Measurements from ENCODE around the gene TAOK2.

The TAOK2 gene

DNA sequence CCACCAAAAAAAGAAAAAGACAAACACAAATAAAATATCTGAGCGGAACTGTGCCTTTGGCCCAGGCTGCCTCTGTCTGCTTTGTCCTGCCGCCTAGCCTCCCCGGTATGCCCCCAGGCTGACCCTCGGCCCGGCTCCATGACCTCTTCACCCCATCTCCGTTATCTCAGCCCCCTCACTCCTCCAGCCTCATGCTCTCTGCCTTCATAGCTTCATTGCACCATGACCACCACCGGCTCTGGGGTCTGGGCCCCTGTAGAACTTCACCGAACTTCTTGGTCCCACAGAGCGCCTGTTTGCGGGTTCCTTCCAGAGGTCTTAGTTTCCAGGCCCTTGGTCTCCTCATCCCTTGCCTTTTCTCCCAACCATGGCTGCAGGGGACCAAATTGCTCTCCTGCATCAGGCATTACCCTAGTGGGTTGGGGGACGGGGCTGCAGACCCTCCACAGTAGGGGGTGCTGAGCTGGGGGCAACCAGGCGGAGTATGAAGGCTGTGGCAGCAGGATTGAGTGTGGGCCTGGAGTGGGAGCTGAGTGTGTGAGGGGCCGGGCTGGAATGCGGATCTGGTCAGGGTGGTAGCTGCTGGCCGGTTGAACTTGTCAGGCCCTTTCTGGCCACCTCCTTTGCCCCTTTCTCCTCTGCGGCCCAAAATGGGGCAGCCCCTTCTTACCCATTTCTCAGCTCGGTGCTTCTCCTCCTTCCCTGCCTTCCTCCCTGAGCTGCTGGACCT is 14.8 kb downstream of the TAOK2 start:
- no peak for DNase-seq

DNA sequence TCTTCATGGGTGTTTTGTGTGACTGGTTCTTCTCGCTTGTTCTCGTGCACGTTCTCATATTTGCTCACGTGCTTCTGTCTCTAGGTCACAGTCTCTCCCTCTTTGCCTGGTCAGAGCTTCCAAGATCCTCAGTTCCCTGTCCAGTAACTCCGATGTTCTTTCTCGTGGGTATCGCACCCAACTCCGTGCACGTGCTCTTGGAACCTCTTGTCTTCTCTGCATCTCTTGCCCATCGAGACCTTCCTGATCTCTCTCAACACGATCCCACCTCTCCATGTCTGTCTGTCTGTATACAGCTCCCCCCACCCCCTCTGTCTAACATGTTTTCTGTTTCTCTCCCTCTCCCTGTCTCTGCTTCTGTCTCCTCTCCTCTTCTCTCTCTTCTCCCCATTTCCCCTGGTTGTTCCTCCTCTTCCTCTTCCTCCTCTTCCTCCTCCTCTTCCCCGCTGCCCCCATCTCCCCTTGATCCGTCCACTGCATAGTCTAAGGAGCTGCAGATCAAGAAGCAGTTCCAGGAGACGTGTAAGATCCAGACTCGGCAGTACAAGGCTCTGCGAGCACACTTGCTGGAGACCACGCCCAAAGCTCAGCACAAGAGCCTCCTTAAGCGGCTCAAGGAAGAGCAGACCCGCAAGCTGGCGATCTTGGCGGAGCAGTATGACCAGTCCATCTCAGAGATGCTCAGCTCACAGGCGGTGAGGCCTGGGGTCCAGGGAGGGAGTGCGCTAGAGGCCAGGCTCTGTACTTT is 15.6 kb downstream of the TAOK2 start:
- DNase-seq = no peak

DNA sequence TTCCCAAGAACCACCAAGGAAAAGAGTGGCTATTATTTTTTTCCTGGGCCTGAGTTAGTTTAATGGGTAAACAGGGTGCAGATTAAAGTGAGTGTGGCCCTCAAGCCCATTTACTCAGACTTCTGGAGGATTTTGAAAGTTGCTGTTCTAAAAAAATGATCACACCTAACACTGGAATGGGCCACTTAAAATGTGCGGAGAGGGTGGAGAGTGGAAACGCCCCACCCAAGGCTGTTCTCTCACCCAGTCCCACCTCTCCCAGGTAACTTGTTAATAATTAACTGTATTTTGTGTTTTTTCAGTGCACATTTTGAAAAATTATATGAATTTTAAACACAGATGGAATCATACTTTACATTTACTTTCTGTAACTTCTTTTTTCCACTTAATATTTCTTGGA is 16.4 kb downstream of the TAOK2 start:
- DNase-seq = no peak

DNA sequence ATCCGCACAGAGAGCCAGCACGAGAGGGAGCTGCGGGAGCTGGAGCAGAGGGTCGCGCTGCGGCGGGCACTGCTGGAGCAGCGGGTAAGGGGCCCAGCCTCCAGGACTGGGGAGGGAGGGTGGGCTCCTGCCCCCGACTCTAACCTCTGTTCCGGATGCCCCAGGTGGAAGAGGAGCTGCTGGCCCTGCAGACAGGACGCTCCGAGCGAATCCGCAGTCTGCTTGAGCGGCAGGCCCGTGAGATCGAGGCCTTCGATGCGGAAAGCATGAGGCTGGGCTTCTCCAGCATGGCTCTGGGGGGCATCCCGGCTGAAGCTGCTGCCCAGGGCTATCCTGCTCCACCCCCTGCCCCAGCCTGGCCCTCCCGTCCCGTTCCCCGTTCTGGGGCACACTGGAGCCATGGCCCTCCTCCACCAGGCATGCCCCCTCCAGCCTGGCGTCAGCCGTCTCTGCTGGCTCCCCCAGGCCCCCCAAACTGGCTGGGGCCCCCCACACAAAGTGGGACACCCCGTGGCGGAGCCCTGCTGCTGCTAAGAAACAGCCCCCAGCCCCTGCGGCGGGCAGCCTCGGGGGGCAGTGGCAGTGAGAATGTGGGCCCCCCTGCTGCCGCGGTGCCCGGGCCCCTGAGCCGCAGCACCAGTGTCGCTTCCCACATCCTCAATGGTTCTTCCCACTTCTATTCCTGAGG is 17.4 kb downstream of the TAOK2 start:
- DNase-seq = no peak

DNA sequence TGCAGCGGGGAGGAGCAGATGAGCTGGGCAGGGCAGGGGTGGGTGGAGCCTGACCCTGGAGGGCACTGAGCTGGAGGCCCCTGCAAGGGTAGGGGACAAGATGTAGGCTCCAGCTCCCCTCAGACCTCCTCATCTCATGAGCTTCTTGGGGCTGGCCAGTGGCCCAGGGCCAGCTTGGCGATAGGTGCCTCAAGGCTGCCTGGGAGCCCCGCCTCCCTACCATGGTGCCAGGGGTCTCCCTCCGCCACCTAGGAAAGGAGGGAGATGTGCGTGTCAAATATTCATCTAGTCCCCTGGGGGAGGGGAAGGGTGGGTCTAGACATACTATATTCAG is 17.9 kb downstream of the TAOK2 start:
- DNase-seq = no peak

DNA sequence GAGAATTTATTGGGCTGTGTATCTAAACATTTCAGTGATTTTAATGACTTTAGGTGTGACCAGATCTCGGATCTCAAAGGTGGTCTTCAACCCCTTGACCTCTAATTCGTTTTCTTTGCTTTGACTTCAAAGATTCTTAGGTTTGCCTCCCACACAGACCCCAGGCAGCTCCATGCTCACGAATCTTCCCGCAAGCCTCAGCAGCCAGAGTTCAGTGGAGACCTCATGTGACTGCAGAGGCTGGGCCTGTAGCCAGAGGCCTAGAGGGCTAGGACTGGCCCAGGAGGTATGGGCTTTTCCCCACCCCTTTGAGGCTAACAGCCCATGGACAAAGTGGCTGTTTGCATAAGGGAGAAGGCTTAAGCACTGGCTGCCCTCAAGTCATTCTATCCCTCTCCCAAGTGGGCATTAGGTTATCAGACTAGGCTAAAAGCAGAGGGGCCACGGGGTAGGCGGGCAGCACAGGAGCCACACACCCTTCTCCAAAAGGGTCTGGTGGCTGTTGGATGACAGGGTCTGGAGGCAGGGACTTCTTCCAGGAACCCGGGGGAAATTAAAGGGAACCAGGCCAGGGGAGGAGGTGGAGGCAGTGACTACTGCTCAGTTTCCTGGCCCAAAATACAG is 18.8 kb downstream of the TAOK2 start:
- DNase-seq = no peak

DNA sequence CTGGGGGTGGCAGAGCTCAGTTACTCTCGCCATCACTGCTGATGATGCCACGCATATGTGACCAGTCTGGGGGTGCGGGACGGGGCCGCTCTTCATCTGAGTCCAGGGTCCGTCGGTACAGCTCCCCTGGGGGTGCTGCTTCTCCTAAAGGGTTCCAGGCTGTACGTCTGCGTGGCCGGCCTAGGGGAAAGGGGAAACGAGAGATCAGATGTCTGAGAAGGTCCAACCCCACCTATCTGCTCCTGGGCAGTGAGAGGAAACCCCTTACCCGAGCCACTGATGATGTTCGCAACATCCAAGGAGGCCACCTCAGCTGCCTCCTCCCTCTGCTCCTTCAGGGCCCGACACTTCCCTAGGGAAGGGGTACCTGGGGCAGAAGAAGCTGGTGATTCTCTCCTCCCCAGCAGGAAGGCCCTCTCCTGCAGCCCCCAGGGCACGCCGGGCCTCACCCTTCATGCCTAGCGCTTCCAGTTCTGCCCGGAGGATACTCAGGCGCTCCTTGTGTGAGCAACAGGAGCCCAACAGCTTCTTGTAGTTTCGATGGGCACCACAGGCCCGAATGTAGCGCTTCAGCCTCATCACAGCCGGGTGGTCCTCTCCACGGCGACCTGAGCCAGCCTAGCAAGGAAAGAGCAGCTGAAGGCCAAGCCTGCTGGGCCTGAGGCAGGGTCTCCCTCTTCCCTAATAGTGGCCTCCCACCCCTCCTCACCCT is 19.7 kb downstream of the TAOK2 start:
- DNase-seq = no peak

DNA sequence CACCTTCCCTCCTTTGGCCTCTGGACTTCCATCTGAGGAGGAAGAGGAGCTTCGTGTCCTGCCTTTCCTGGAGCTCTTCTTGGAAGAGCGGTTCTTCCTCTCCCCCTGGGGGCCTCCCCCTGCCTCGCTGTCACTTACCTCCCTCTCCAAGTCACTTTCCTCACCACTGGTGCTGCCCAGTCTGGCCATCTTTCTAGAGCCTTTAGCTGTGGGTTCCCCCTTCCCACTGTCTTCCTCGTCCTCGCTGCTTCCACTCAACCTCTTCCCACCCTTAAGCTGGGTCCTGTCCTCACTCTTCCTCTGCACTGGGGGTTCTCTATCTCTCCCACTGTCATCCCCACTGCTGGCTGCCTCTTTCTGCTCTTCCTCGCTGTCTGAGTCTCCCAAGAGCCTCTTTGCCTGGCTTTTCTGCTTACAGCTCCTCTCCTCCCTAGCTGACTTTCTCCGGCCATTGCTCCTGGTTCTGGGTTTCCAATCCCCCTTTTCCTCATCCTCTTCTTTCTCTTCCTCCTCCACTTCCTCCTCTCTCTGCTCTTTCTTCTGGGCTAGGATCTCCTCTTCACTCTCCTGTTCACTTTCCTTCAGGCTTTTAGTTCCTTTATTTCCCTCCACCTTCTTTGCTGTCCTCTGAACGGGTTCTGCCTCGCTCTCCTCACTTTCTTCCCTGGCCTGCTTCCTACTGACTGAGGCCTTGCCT is 20.4 kb downstream of the TAOK2 start:
- DNase-seq = no peak

DNA sequence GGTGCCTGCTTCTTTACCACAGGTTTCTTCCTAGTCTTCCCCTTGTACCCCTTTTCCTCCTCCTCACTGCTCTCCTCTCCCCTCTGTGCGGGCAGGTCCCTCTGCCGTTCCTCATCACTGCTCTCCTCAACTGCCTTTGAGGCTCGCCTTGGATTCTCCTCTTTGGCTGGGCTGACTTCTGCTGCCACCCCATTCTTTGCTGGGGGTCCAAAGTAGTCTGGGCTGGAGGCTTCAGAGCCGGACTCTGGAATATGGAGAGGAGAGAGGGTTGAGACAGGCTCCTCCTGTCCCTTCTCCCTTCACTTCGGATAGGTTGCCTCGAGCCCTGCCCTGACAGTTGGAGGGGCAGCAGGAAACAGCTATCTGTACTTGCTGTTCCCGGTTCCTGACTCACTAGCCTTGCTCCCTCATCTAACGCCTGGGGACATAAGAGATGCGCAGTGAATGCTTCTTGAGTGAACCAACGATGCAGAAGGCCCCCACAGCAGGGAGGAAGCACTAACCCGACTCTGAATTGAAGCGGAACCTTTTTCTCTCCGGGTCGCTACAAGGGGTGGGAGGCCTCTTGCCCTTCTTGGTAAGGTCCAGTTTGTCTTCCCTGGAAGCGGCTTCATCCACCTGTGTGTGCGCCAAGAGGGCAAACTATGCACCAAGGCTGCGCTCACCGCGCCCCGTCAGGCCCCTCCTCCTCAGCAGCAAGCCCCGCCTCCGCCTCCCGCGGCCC is 21.1 kb downstream of the TAOK2 start:
- DNase-seq = peak; percentile 78 to 86

DNA sequence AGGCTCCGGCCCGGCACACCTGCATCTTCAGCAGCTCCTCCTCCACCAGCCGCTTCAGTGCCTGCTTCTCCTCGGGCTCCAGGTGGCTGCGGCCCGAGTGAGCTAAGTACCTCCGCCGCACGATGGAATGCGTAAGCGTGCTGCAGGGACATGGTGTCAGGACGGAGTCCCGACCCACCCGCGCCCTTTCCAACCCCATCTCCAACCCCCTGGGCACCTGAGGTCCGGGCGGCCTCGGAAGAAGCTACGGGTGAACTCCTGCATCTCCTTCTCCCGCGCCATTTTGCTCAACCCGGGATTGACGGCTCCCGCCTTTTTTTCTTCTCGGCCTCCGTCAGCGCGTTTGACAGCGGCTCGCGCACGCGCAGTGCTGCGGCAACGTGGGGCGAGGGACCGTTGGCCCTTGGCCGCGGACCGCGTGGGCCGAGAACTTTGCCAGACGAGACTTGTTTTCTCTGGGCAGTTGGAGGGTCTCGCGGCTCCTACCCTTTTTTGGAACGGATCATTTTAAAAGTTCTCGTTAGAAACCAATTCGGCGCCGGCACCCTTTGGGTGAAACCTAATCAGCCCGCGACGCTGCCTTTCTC is 21.7 kb downstream of the TAOK2 start, which contains the start of gene HIRIP3:
Gene HIRIP3, minus strand, starts transcription at position 294 of the 587 bp plus-strand sequence. Its CDS starts 12 bp downstream, at position 282.
- DNase-seq = peak; percentile 87 to 90

DNA sequence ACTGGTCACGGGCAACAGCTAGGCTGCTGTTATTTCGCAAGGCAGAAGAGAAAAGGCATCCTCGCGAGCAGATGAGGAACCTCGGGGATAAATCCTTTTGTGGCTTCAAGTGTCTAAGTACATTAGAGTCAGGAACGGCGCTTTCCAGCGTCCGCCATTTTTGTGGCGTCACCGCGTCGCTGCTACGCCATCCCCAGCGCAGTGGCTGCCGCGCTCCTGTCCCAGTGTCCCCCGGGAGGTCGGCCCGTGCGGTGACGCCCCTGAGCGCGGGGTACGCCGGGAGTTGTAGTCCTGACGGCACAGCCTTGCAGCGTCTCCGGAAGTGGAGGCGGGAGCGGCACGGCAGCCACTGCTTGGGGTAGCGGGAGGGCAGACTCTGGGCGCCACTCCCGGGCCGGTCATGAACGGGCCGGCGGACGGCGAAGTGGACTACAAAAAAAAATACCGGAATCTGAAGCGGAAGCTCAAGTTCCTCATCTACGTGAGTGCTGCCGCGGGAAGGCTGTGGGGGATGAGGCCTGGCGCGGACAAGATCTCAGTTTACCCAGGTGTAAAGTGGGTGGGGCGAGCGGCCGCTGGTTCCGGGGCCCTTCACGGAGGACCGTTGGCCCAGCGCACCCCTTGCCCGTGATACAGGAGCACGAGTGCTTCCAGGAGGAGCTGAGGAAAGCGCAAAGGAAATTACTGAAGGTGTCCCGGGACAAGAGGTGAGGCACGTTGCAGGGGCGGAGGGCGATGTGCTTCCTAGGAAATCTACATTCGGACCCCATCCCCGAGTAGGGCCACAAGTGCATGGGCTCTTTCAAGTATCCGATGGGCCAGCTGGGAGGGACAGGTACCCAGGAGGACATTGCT is 22.5 kb downstream of the TAOK2 start, which contains the start of gene INO80E:
Gene INO80E, plus strand, starts transcription at position 331 of the 855 bp plus-strand sequence. Its CDS starts 70 bp downstream, at position 401.
- peak; percentile 99 for DNase-seq

DNA sequence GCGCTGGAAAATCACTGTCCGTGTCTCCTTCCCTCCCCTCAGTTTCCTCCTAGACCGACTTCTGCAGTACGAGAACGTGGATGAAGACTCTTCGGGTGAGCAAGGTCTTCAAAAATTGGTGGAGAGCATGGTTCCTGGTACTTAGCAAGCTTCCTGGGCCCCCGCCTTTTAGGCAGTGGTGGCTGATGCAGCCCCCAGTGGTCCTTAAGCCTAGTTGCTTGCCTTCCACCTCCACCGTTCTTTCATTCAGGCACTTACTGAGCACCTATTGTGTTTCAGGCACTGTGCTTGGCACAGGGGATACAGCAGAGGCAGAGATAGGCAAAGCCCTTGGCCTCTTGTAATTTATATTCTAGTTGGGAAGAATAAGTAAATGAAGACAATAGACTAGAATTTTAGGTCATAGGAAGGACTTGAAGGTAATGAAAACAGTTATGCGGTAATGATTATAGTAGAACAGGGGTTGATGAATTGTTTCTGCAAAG is 23.1 kb downstream of the TAOK2 start:
- no peak for DNase-seq

DNA sequence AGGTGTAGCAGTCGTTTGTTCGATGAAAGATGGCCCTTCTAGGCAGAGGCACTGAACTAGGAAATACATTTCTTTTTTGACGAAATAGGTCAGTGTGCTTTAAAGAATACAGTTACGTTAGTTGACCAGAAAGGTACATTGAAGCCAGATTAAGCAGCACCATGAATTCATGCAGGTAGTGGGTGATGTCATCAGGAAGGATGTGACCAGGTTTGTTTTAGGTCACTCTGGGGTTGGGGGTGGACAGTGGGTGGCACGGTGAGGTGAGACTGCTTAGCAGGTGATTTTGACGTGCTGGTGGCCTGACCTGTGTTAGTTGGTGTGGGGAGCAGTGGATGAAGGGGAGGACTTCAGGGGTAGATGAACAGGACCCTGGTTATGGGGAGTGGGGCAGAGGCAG is 25.9 kb downstream of the TAOK2 start:
- no peak for DNase-seq

DNA sequence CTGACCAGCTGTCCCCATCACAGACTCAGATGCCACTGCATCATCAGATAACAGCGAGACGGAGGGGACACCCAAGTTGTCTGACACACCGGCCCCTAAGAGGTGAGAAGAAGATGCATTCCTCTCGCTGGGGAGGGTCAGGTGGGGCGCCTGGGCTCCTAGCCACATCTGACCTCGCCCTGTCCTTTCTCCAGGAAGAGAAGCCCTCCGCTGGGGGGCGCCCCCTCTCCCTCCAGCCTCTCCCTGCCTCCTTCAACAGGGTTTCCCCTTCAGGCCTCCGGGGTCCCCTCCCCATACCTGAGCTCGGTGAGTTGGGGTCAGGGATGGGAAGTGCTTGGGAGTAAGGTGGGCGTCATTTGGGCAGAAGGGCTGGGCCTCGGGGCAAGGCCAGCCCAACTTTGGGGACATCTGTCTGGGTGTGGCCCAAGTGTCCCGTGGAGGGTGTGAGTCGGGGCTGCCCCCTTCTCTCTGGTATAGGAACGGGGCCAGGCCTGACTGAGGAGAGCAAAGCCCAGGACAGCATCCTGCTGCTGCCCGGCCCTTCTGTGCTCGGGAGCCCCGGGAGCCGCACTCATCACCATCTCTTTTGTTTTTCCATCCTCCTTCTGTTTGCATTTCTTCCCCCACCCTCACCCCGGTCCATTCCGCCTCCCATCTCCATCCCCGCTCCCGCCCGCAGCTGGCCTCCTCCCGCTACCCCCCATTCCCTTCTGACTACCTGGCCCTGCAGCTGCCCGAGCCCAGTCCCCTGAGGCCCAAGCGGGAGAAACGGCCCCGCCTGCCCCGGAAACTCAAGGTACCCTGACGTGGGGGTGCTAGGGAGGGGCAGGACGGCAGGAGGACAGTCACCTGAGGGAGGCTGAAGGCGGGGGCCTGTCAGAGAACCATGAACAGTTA is 27.3 kb downstream of the TAOK2 start:
- no peak for DNase-seq

DNA sequence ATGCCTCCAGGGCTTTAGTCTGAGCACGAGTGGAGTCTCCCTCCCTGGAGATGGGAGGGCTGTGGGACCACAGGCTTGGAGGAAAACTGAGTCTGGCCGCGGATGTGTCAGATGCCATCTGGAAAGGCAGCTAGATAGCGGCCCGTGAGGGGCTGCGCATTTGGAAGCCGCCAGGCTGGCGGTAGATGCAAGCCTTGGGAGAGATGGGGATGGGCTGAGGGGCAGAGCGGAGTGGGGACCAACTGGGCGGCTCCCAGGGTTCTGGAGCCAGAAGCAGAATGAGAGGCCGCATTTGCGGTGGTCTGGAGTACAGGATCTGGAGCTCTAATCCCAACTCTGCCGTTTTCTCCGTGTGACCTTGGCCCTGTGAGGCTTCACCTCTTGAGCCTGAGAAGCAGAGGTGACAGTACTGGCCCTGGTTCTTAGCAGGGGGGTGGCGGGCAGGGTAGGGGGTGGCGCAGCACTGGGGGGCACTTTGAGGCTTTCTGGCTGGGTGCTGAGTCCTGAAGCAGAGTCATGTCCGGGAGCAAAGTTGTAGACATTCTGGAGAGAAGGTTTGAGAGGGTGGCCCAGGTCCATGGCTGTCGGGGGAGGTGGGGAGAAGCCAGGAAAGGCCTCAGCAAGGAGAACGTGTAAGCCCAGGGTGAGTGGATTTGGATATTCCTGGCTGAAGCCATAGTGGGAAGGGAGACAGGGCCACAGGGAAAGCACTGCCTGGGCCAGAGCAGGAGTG is 29.1 kb downstream of the TAOK2 start:
- DNase-seq = no peak

DNA sequence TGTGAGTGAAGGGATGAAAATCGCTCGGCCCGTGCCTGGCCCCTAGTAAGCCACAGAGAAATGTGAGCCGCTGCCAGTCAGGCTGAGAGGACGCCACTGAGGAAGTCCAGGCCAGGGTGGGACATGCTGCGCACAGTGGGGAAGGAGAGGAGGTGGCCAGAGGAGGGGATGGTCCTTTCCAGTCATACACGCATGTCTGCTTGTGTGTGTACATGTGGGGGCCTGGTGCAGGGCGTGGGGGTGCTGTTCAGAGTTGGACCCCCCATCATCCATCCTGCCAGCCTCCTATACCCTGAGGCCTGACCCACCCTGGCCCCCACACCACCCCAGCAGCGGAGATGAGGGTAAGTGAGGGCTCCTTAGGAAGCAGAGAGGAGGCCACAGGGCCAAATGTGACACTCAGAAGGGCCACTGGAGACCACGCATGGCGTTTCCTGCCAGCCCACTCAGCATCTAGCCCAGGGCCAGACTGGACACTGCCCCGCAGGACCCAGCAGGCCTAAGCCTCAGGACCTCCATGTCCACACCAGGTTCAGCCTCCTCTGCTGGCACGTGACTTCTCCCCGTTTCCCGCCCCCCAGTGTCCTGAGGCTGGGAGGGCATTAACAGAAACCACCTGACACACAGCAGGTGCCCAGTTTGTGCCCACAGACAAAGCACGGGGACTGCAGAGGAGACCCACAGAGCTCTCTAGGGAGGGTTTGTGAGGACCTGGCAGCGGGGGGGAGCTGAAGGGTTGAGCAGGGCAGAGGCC is 30.2 kb downstream of the TAOK2 start:
- no peak for DNase-seq

DNA sequence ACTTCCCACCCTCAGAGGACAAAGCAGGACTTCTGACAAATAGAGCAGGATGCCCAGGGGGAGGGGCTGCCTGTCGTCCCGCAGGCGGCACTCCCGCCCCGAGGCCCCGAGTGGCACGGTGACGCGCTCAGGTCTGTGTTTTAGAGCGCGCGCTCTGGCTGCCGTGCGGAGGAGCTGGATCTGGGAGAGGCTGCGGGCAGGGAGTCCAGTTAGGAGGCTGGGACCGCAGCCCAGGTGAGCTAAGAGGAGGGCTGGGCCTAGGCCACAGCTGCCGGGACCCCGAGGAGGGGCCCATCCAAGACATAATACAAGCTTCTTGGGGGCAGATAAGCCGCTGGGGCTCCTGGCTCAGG is 30.7 kb downstream of the TAOK2 start:
- DNase-seq = no peak
